ENCODE data around the gene CEBPG. TPM values are rescaled to one million over a fixed set of nuclear protein-coding genes. Genes with fewer than 3 reads are reported as not detected.

The CEBPG gene
- total RNA-seq, 2 donors from 2014 or later = 20.3 to 28.8 TPM

DNA sequence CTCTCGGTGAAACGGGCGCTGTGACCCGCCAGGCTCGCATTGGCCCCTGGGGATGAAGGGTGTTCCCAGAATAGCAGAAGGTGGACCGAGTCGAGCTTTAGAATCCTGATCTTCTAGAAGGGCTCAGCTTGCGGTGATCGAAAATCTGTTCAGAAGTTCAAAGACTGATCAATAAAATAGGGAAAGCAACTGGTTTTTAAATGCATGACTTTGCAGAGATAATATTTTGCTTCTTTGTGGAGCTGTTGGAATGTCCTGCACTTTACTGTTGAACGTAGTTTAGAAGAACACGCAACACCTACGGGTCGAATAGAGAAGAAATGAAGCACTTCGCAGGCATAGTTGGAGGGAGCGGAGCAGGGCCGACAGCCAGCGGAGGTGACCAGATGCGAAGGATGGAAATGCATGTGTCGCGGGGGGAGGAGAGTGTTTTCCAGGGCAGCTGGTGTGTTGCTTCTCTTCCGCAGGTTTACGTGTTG, 766 bp downstream of the CEBPG start:
- DNase-seq (ENCODE audit: low spot score in 2 of 2) (no peak), ATAC-seq (no peak)
- peaks cover 16 to 33% of the 10 kb centered on the region in 2 donors for H3K36me3 Mint-ChIP-seq
- H3K9me3 Mint-ChIP-seq = no peaks in the 10 kb centered on the region
- peak overlapping the region; percentile 93 to 99 for H3K27ac Mint-ChIP-seq

DNA sequence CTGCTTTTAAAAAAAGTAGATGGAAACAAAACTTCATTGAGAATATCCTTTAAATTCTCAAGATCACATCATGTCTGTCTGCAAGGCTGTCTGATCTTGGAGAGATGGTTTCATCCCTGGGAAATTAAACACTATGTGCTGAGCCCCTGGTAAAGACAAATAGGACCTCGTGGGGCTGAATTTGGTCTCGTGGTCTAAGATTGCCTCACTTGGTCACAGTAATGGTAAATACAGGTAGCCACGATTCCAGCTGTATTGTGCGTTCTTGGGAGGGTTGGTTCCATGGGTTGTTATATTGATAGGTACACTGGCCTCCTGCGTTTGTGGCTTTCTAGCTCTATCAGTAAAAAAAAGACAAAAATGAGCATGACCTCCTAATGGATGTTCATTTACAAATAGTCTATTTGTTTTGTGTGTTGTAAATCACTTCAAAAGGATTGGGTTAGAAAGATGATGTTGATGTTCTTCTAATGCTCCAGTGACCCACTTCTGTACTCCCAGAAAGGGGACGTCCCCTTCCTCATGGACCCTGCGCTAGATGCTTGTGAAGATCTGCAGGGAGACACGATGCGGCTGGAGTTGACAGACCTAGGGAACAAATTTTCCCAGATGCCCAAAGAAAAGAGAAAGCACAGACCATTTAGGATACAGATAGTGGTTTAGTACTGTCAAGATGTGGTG, 1.8 kb downstream of the CEBPG start:
- Mint-ChIP-seq H3K27ac (peak overlapping the region in 1 of 2 donors; percentile 93), H3K36me3 (peaks cover 16 to 34% of the 10 kb centered on the region in 2 donors), H3K9me3 (no peaks in the 10 kb centered on the region)
- DNase-seq (ENCODE audit: low spot score in 2 of 2) (no peak), ATAC-seq (no peak)

DNA sequence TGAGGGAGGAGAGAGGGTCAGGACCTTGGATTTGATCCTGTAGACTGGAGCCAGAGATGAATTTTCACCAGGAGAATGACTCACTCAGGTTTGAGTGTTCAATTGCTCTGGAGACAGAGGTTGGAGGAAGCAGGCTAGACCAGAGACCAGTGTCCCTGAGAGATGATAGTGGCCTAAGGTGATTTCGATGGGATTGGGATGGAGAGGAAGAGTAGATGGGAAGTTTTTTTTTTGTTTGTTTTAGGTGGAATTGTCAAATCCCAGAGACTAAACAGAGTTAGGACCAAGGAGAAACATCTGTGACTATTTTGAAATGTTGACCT, 2.3 kb downstream of the CEBPG start:
- peaks cover 16 to 34% of the 10 kb centered on the region in 2 donors for H3K36me3 Mint-ChIP-seq
- DNase-seq (ENCODE audit: low spot score in 2 of 2) (no peak), ATAC-seq (no peak)
- peak overlapping the region in 1 of 2 donors; percentile 93 for H3K27ac Mint-ChIP-seq
- no peaks in the 10 kb centered on the region for H3K9me3 Mint-ChIP-seq

- ATAC-seq (no peak), DNase-seq (ENCODE audit: low spot score in 2 of 2) (no peak)
- Mint-ChIP-seq H3K36me3 (peaks cover 16 to 34% of the 10 kb centered on the region in 2 donors), H3K27ac (peak overlapping the region in 1 of 2 donors; percentile 93), H3K9me3 (no peaks in the 10 kb centered on the region)
Observed at GRCh38 chr19:33376423-33376822, 2.9 kb downstream of the CEBPG start.

GRCh38 chr19:33376941-33377557, 3.5 kb downstream of the CEBPG start:
- no peak for ATAC-seq
- DNase-seq (ENCODE audit: low spot score in 2 of 2) = no peak
- H3K27ac Mint-ChIP-seq = peak overlapping the region in 1 of 2 donors; percentile 93
- no peaks in the 10 kb centered on the region for H3K9me3 Mint-ChIP-seq
- peaks cover 16 to 34% of the 10 kb centered on the region in 2 donors for H3K36me3 Mint-ChIP-seq

- Mint-ChIP-seq H3K36me3 (peaks cover 16 to 34% of the 10 kb centered on the region in 2 donors), H3K27ac (peak overlapping the region; percentile 25 to 28), H3K9me3 (no peaks in the 10 kb centered on the region)
- no peak for DNase-seq (ENCODE audit: low spot score in 2 of 2)
- ATAC-seq = no peak
Observed at GRCh38 chr19:33377586-33378475, 4.3 kb downstream of the CEBPG start.

- DNase-seq (ENCODE audit: low spot score in 2 of 2) = no peak
- H3K36me3 Mint-ChIP-seq = peaks cover 13 to 27% of the 10 kb centered on the region in 2 donors
- no peaks in the 10 kb centered on the region for H3K9me3 Mint-ChIP-seq
- no peak for ATAC-seq
- H3K27ac Mint-ChIP-seq = no peak overlapping the region
Observed at GRCh38 chr19:33379151-33379829, 5.8 kb downstream of the CEBPG start.

GRCh38 chr19:33381101-33381500, 7.6 kb downstream of the CEBPG start:
- Mint-ChIP-seq H3K9me3 (no peaks in the 10 kb centered on the region), H3K27ac (peak overlapping the region in 1 of 2 donors; percentile 6), H3K36me3 (peaks cover 0 to 12% of the 10 kb centered on the region in 2 donors)
- DNase-seq (ENCODE audit: low spot score in 2 of 2) (no peak), ATAC-seq (no peak)

- ATAC-seq (no peak), DNase-seq (ENCODE audit: low spot score in 2 of 2) (no peak)
- peaks cover 0 to 12% of the 10 kb centered on the region in 2 donors for H3K36me3 Mint-ChIP-seq
- no peaks in the 10 kb centered on the region for H3K9me3 Mint-ChIP-seq
- H3K27ac Mint-ChIP-seq = peak overlapping the region in 1 of 2 donors; percentile 20
Observed at GRCh38 chr19:33382006-33382405, 8.5 kb downstream of the CEBPG start.

DNA sequence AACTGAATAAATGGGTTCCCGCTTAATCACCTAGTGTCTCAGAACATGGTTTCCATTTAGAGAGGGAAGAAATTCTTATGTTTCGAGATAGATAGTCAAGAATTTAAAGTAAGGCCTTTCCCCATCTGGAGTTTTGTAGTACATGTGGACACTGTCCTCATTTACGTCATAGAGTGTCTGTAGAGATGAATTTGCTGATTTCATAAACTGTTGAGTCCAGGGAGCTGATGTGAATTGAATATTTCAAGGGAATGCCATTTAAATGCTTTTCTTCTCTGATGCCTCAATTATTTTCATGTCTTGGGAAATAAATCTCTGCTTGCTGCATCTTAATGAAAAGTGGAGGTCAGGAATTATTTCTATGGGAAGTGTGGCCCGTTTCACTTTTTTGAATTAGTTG, 9.5 kb downstream of the CEBPG start:
- H3K36me3 Mint-ChIP-seq = peaks cover 0 to 12% of the 10 kb centered on the region in 2 donors
- no peaks in the 10 kb centered on the region for H3K9me3 Mint-ChIP-seq
- no peak for DNase-seq (ENCODE audit: low spot score in 2 of 2)
- H3K27ac Mint-ChIP-seq = no peak overlapping the region
- ATAC-seq = no peak

DNA sequence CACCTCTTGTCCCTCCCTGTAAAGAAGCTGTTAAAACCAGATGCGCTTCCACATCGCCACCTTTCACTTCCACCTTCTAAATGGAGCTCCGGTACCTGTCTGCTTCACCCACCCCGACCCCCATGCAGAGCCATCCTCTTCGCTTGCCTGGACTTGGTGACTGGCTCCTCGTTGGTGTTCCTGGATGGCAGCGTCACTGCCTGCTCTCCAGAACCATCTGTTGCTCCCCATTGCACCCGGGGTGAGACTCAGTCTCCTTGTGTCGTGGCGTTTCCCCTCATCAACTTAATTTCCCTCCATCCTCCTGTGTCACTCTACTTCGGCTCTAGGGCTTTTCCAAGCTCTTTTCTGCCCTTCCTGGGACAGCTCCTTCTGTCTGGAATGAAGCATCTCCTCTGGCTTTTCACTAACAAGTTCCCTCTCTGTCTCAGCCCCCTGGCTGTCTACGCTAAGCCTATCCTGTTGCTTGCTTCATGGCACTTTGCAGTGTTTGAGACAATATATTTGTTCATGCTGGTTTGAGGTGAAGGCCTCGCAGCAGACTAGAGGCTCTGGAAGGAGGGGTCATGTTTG, 10.3 kb downstream of the CEBPG start:
- ATAC-seq (no peak), DNase-seq (ENCODE audit: low spot score in 2 of 2) (peak in 1 of 2 donors; percentile 28)
- H3K9me3 Mint-ChIP-seq = no peaks in the 10 kb centered on the region
- peaks cover 0 to 6% of the 10 kb centered on the region in 2 donors for H3K36me3 Mint-ChIP-seq
- H3K27ac Mint-ChIP-seq = peak overlapping the region in 1 of 2 donors; percentile 57

GRCh38 chr19:33384983-33385382, 11.5 kb downstream of the CEBPG start:
- ATAC-seq (no peak), DNase-seq (ENCODE audit: low spot score in 2 of 2) (no peak)
- H3K27ac Mint-ChIP-seq = no peak overlapping the region
- H3K36me3 Mint-ChIP-seq = no peaks in the 10 kb centered on the region
- no peaks in the 10 kb centered on the region for H3K9me3 Mint-ChIP-seq

DNA sequence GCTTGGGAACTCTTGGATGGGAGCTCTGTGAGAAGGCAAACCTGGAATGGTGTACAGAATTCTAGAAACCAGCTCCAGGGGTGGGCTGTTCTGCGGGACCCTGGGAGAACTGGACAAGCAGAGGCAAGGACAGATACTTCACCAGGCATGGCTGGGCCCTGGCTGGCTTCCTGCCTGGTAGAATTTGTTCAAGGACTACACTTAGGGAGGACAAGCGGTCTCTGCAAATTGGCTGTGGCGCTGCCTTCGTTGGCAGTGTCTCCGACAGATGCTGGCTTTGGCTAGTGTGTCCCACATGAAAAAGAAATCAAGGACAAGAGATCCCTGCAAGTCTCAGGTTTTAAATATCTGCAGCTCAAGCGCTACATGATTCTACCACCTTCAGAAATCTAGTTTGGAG, 12.4 kb downstream of the CEBPG start:
- ATAC-seq (no peak), DNase-seq (ENCODE audit: low spot score in 2 of 2) (no peak)
- H3K27ac Mint-ChIP-seq = no peak overlapping the region
- H3K36me3 Mint-ChIP-seq = no peaks in the 10 kb centered on the region
- H3K9me3 Mint-ChIP-seq = no peaks in the 10 kb centered on the region

- H3K9me3 Mint-ChIP-seq = no peaks in the 10 kb centered on the region
- DNase-seq (ENCODE audit: low spot score in 2 of 2) (peak in 1 of 2 donors; percentile 47), ATAC-seq (no peak)
- H3K36me3 Mint-ChIP-seq = no peaks in the 10 kb centered on the region
- no peak overlapping the region for H3K27ac Mint-ChIP-seq
Observed at GRCh38 chr19:33386361-33386858, 12.9 kb downstream of the CEBPG start.

GRCh38 chr19:33387351-33388230, 14.1 kb downstream of the CEBPG start:
- DNase-seq (ENCODE audit: low spot score in 2 of 2) (peak in 1 of 2 donors; percentile 50), ATAC-seq (no peak)
- Mint-ChIP-seq H3K9me3 (no peaks in the 10 kb centered on the region), H3K27ac (no peak overlapping the region), H3K36me3 (no peaks in the 10 kb centered on the region)
